GM23248 (cell line): Measurements from ENCODE around the gene BEX4. TPM values are rescaled to one million over a fixed set of nuclear protein-coding genes. Genes with fewer than 3 reads are reported as not detected.
"Not testable (repeated sequence)": the region's sequence is repeated elsewhere in the genome, so short reads cannot be mapped to it uniquely, and the experiment has no call there.

Experiments used
- DNase-seq: peaks from one replicate; pipeline ENCODE4 v3.0.0-alpha.2; 2015
- H2AFZ ChIP-seq: fragments of 200-600 bp; sonication (generic); 2 replicates; pipeline ENCODE4 v1.6.1; 2016; ENCODE audit warnings: antibody characterized with exemption
- H3F3A ChIP-seq: fragments of 200-600 bp; sonication (generic); 2 replicates; pipeline ENCODE4 v1.6.1; 2016; ENCODE audit warnings: mild to moderate bottlenecking, antibody characterized with exemption, mixed run types; ENCODE audit not compliant: insufficient read depth
- H3K27ac ChIP-seq: fragments of 200-600 bp; sonication (generic); 2 replicates; pipeline ENCODE4 v1.5.1; 2016; ENCODE audit warnings: mild to moderate bottlenecking
- H3K27me3 ChIP-seq: fragments of 200-600 bp; sonication (generic); replicated peaks from 2 replicates; pipeline ENCODE4 v1.6.1; 2016; ENCODE audit warnings: mild to moderate bottlenecking; ENCODE audit not compliant: insufficient read depth
- H3K36me3 ChIP-seq: fragments of 200-600 bp; sonication (generic); 2 replicates; pipeline ENCODE4 v1.6.1; 2016; ENCODE audit warnings: low read depth, mild to moderate bottlenecking
- H3K4me1 ChIP-seq: fragments of 200-600 bp; sonication (generic); 2 replicates; pipeline ENCODE4 v1.6.1; 2016; ENCODE audit warnings: mild to moderate bottlenecking; ENCODE audit not compliant: insufficient read depth
- H3K4me2 ChIP-seq: fragments of 200-600 bp; sonication (generic); one replicate; pipeline ENCODE4 v1.6.1; 2016; ENCODE audit warnings: mild to moderate bottlenecking; ENCODE audit not compliant: unreplicated experiment
- H3K4me3 ChIP-seq: fragments of 200-600 bp; sonication (generic); 2 replicates; pipeline ENCODE4 v1.5.1; 2016; ENCODE audit warnings: mild to moderate bottlenecking
- H3K79me2 ChIP-seq: fragments of 200-600 bp; sonication (generic); 2 replicates; pipeline ENCODE4 v1.6.1; 2016; ENCODE audit warnings: mild to moderate bottlenecking; ENCODE audit not compliant: insufficient read depth
- H3K9ac ChIP-seq: fragments of 200-600 bp; sonication (generic); 2 replicates; pipeline ENCODE4 v1.6.1; 2016; ENCODE audit warnings: mild to moderate bottlenecking
- H3K9me2 ChIP-seq: fragments of 200-600 bp; sonication (generic); 2 replicates; pipeline ENCODE4 v1.6.1; 2016; ENCODE audit warnings: mixed run types, mild to moderate bottlenecking, moderate library complexity; ENCODE audit not compliant: insufficient read depth
- H3K9me3 ChIP-seq: fragments of 200-600 bp; sonication (generic); one replicate; pipeline ENCODE4 v1.6.1; 2017; ENCODE audit warnings: low read depth
- H4K20me1 ChIP-seq: fragments of 200-600 bp; sonication (generic); 2 replicates; pipeline ENCODE4 v1.6.0; 2016; ENCODE audit not compliant: insufficient read depth
- EZH2 ChIP-seq: fragments of 200-600 bp; sonication (generic); IDR thresholded peaks from 2 replicates; pipeline ENCODE4 v1.6.1; 2018; ENCODE audit warnings: antibody characterized with exemption, mild to moderate bottlenecking; ENCODE audit not compliant: insufficient read depth, poor library complexity, severe bottlenecking
- EZH2phosphoT487 ChIP-seq: fragments of 200-600 bp; sonication (generic); IDR thresholded peaks from 2 replicates; pipeline ENCODE4 v1.6.1; 2018; ENCODE audit warnings: antibody characterized with exemption, moderate library complexity, mild to moderate bottlenecking, low read depth; ENCODE audit not compliant: insufficient read depth
- WGBS, 2 experiments: methylation state at CpG; one replicate each; pipeline ENCODE4 v1.1.6; 2015 to 2017; ENCODE audit warnings: low lambda C conversion rate in 2 of 2, low coverage in 1 of 2; ENCODE audit errors: missing lambda C conversion rate in 2 of 2; 5-methylcytosine and 5-hydroxymethylcytosine counted together
- in situ Hi-C: fragments of 300-500 bp; cut with MboI; formaldehyde crosslinking; loops from 2 replicates; pipeline ENCODE4 v1.15.0; 2020
- polyA plus RNA-seq: library from polyadenylated mRNA; unstranded; fragments of >200 nt; fragmentation: Nextera tagmentation; extraction: Ambion mirVana; gene quantifications from 2 replicates; pipeline ENCODE4 v1.2.1, GENCODE V29; 2016
- total RNA-seq: library from RNA; depleted of rRNA; stranded (reverse); fragments of >200 nt; shearing (Covaris generic); gene quantifications from 2 replicates; pipeline ENCODE4 v1.2.3, GENCODE V29; 2014

Gene BEX4
- total and polyA plus RNA-seq, 2 experiments from 2014 or later: 0.54 to 2.4 TPM

- Histone ChIP-seq H3K9me2 (no peaks in the 10 kb centered on the region), H3K27ac (no peak overlapping the region), H3K9ac (no peak overlapping the region), H3K4me2 (no peak overlapping the region), H3K4me3 (no peak overlapping the region), H3K79me2 (no peaks in the 10 kb centered on the region), H3K27me3 (no peaks in the 10 kb centered on the region), H4K20me1 (no peaks in the 10 kb centered on the region), H3K9me3 (no peaks in the 10 kb centered on the region), H3K36me3 (no peaks in the 10 kb centered on the region), H2AFZ (no peak overlapping the region), H3F3A (no peaks in the 10 kb centered on the region), H3K4me1 (no peaks in the 10 kb centered on the region)
- TF ChIP-seq EZH2 (no peak), EZH2phosphoT487 (no peak)
- DNase-seq: no peak
- WGBS, 2 experiments: 30 to 70% methylated on average over 1 to 2 of the region's 2 CpGs
- in situ Hi-C loops: no loop called here
These were observed 18.4 kb downstream of the BEX4 start for GRCh38 chrX:103233263-103233662.

- in situ Hi-C loops: no loop called here
- H3K27ac ChIP-seq: no peak overlapping the region
- 45 to 65% methylated on average over 1 of the region's 1 CpG for WGBS, 2 experiments
- DNase-seq: no peak
- TF ChIP-seq EZH2: no peak
- TF ChIP-seq EZH2phosphoT487: no peak
- no peak overlapping the region for H2AFZ ChIP-seq
- H3K9ac ChIP-seq: no peak overlapping the region
- no peaks in the 10 kb centered on the region for H4K20me1 ChIP-seq
- H3F3A ChIP-seq: no peaks in the 10 kb centered on the region
- H3K27me3 ChIP-seq: no peaks in the 10 kb centered on the region
- no peak overlapping the region for H3K4me3 ChIP-seq
- no peaks in the 10 kb centered on the region for H3K9me3 ChIP-seq
- H3K79me2 ChIP-seq: no peaks in the 10 kb centered on the region
- no peak overlapping the region for H3K4me2 ChIP-seq
- no peaks in the 10 kb centered on the region for H3K4me1 ChIP-seq
- H3K36me3 ChIP-seq: no peaks in the 10 kb centered on the region
- no peaks in the 10 kb centered on the region for H3K9me2 ChIP-seq
These were observed 20.0 kb downstream of the BEX4 start for GRCh38 chrX:103234869-103235268.

- H3K9me2 ChIP-seq, DNase-seq, H4K20me1 ChIP-seq, H3K9me3 ChIP-seq, H3K4me2 ChIP-seq, H2AFZ ChIP-seq, H3K4me3 ChIP-seq, H3K27ac ChIP-seq, H3K36me3 ChIP-seq, H3K9ac ChIP-seq, H3F3A ChIP-seq, H3K4me1 ChIP-seq, H3K79me2 ChIP-seq, in situ Hi-C loops, H3K27me3 ChIP-seq: not testable (repeated sequence)
- WGBS, 2 experiments: 41 to 55% methylated on average over 2 of the region's 2 CpGs
These were observed 20.7 kb downstream of the BEX4 start for GRCh38 chrX:103235608-103236007.

- TF ChIP-seq EZH2phosphoT487 (no peak), EZH2 (no peak)
- no peaks in the 10 kb centered on the region for H3K36me3 ChIP-seq
- H3K4me1 ChIP-seq: no peaks in the 10 kb centered on the region
- no peak overlapping the region for H3K4me2 ChIP-seq
- H3K4me3 ChIP-seq: no peak overlapping the region
- no peaks in the 10 kb centered on the region for H3F3A ChIP-seq
- no peaks in the 10 kb centered on the region for H3K9me2 ChIP-seq
- no peaks in the 10 kb centered on the region for H3K9me3 ChIP-seq
- no peak overlapping the region for H3K27ac ChIP-seq
- H2AFZ ChIP-seq: no peak overlapping the region
- H3K79me2 ChIP-seq: no peaks in the 10 kb centered on the region
- H4K20me1 ChIP-seq: no peaks in the 10 kb centered on the region
- 33% methylated on average over 1 of the region's 1 CpG; no CpG with 5 or more reads in 1 of the 2 experiments for WGBS, 2 experiments
- DNase-seq: no peak
- in situ Hi-C loops: no loop called here
- no peak overlapping the region for H3K9ac ChIP-seq
- no peaks in the 10 kb centered on the region for H3K27me3 ChIP-seq
These were observed 21.4 kb downstream of the BEX4 start for GRCh38 chrX:103236296-103236695.

- no peak overlapping the region for H3K4me3 ChIP-seq
These were observed 25.2 kb downstream of the BEX4 start for GRCh38 chrX:103240155-103240554.

More at GRCh38 chrX:103240155-103240554, 25.2 kb downstream of the BEX4 start:
- H3K9ac ChIP-seq: no peak overlapping the region
- H3K9me3 ChIP-seq: no peaks in the 10 kb centered on the region
- H3K27me3 ChIP-seq: no peaks in the 10 kb centered on the region
- H3K4me2 ChIP-seq: no peak overlapping the region
- H3K79me2 ChIP-seq: no peaks in the 10 kb centered on the region
- DNase-seq: no peak
- H3K4me1 ChIP-seq: no peaks in the 10 kb centered on the region
- in situ Hi-C loops: no loop called here
- no peaks in the 10 kb centered on the region for H3K36me3 ChIP-seq
- no peaks in the 10 kb centered on the region for H3F3A ChIP-seq
- H2AFZ ChIP-seq: no peak overlapping the region
- H3K27ac ChIP-seq: no peak overlapping the region
- H4K20me1 ChIP-seq: no peaks in the 10 kb centered on the region
- no peaks in the 10 kb centered on the region for H3K9me2 ChIP-seq
- no peak for TF ChIP-seq EZH2
- no peak for TF ChIP-seq EZH2phosphoT487
